Kasumi-1 (cell line): Measurements from ENCODE around the gene CENPV.
"Not testable (repeated sequence)": the region's sequence is repeated elsewhere in the genome, so short reads cannot be mapped to it uniquely, and the experiment has no call there.

Source experiments
- DNase-seq, 2 experiments: peaks; one replicate each; lab custom pipeline; 2025; lab: John Stamatoyannopoulos, UW

CENPV gene

GRCh38 chr17:16353317-16354174 lies at the start of gene CENPV:
CENPV (minus strand) TSS chr17:16353469; CDS start chr17:16353436, 33 bp downstream.
- DNase-seq = peak in 1 of 2 experiments; percentile 20

- no peak for DNase-seq
Measured at GRCh38 chr17:16398270-16399267, 45.3 kb upstream of the CENPV start.

- DNase-seq = not testable (repeated sequence)
Measured at GRCh38 chr17:16396693-16397092, 43.4 kb upstream of the CENPV start.

- not testable (repeated sequence) for DNase-seq
Measured at GRCh38 chr17:16395887-16396286, 42.6 kb upstream of the CENPV start.

- DNase-seq = not testable (repeated sequence)
Measured at GRCh38 chr17:16392491-16392890, 39.2 kb upstream of the CENPV start.

GRCh38 chr17:16391451-16391850 lies 38.2 kb upstream of the CENPV start:
- no peak for DNase-seq

- DNase-seq = not testable (repeated sequence)
Measured at GRCh38 chr17:16386126-16386507, 32.8 kb upstream of the CENPV start.

- no peak for DNase-seq
Measured at GRCh38 chr17:16384557-16384956, 31.3 kb upstream of the CENPV start.

GRCh38 chr17:16383772-16384287 lies 30.6 kb upstream of the CENPV start:
- DNase-seq = no peak

- no peak for DNase-seq
Measured at GRCh38 chr17:16383216-16383615, 29.9 kb upstream of the CENPV start.

- DNase-seq = no peak
Measured at GRCh38 chr17:16381496-16381820, 28.2 kb upstream of the CENPV start.

GRCh38 chr17:16380640-16381495 lies 27.6 kb upstream of the CENPV start, which contains the start of gene UBB:
UBB (plus strand) TSS chr17:16381091; CDS start chr17:16381908, 817 bp downstream.
- peak; percentile 73 to 79 for DNase-seq

- no peak for DNase-seq
Measured at GRCh38 chr17:16379654-16380053, 26.4 kb upstream of the CENPV start.

GRCh38 chr17:16378636-16379282 lies 25.5 kb upstream of the CENPV start:
- DNase-seq = no peak

- no peak for DNase-seq
Measured at GRCh38 chr17:16377941-16378341, 24.7 kb upstream of the CENPV start.

GRCh38 chr17:16374146-16374938 lies 21.1 kb upstream of the CENPV start:
- DNase-seq = no peak

- DNase-seq = no peak
Measured at GRCh38 chr17:16371742-16372141, 18.5 kb upstream of the CENPV start.

- no peak for DNase-seq
Measured at GRCh38 chr17:16364625-16365024, 11.4 kb upstream of the CENPV start.

GRCh38 chr17:16363749-16364536 lies 10.7 kb upstream of the CENPV start:
- DNase-seq = peak; percentile 58 to 77
